OCI-M2 (cell line): ENCODE results near the gene ESR2.
"Not testable (repeated sequence)": the region's sequence is repeated elsewhere in the genome, so short reads cannot be mapped to it uniquely, and the experiment has no call there.

Source experiments
- DNase-seq: peaks from one replicate; lab custom pipeline; 2025; ENCODE audit not compliant: unreplicated experiment; lab: John Stamatoyannopoulos, UW

ESR2 gene

GRCh38 chr14:64158608-64159007, 135.6 kb downstream of the ESR2 start:
- DNase-seq, result no peak

DNA sequence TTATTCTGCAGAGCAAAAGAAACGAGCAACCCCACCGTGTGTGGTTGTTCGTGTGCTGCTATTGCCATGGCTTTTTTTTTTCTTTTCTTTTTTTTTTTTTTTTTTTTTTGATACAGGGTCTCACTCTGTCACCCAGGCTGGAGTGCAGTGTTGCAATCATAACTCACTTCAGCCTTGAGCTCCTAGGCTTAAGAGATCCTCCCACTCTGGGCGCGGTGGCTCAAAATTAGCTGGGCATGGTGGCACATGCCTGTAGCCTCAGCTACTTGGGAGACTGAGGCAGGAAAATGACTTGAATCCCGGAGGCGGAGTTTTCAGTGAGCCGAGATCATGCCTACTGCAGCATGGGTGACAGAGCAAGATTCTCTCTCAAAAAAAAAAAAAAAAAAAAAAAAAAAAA, 144.2 kb downstream of the ESR2 start:
- no peak for DNase-seq

- DNase-seq, result no peak
Measured at GRCh38 chr14:64147126-64147790, 146.9 kb downstream of the ESR2 start.

DNA sequence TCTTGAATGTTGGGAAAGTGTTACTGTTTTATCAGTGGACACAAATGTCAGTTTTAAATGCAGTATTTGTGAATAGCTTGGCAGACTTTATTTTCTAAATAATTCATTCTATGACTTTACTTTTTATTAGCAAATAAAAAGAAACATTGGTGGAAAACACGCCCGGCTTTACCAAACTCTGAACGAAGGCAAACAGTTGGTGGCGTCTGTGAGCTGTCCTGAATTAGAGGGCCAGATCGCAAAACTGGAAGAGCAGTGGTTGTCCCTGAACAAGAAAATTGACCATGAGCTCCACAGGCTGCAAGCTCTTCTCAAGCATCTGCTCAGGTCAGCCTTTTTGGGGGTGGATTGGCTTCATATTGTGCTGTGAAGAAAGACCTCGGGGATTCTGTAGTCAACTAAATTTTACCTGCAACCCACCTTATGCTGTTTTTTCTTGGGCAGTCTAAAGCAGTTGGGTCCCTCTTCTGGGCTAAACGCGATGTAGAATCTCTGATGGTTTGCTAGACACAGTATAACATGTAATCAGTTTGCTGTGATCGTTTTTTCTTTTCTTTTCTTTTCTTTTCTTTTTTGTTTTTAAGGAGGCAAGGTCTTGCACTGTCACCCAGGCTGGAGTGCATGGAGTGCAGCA, 156.4 kb downstream of the ESR2 start:
- DNase-seq, result no peak

- DNase-seq, result no peak
Measured at GRCh38 chr14:64126548-64126947, 167.6 kb downstream of the ESR2 start.

- no peak for DNase-seq
Measured at GRCh38 chr14:64125270-64125669, 168.9 kb downstream of the ESR2 start.

DNA sequence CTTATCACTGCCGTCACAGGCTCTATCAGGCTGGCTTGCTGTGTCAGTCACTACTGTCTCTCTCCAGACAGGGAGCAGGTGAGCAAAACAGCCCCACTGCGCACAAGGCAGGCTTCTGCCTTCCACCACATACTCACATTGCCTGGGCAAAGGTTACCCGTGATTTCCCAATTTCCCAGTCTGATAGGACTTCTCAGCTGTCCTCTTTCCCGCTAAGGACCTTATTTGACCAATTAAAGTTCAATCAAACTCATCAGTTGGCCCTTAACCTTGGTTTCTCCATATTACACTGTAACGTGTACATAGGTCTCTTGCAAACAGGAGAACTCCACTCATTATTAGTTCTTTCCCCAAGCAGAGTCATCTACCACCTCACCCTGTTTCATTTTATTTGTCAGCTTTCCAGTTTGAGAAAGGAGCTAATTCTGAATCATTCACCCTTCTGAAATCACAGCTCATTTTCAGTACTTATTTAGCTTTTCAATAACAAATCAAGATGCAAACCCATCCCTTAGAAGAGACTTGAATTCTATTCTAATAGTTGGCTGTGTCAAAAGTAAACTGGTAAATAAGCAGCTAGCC, 170.8 kb downstream of the ESR2 start:
- DNase-seq, result no peak

DNA sequence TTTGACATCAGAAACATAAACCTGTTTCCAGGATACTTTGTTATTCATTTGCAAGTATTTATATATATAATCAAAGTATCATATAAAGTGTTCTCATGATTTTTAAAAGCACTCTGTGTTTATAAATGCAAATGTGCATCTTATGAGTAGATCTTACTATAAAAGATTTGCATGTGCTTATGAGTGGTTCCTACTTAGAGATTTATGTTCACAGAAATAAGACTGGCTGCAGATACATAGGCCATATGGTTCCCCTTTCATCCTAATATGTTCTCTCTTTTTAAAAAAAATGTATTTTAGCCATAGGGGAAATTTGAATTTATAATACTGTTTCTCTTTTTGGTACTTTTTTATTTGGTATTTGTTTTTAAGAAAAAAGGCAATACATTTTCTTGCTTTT, 174.2 kb downstream of the ESR2 start:
- DNase-seq, result no peak

DNA sequence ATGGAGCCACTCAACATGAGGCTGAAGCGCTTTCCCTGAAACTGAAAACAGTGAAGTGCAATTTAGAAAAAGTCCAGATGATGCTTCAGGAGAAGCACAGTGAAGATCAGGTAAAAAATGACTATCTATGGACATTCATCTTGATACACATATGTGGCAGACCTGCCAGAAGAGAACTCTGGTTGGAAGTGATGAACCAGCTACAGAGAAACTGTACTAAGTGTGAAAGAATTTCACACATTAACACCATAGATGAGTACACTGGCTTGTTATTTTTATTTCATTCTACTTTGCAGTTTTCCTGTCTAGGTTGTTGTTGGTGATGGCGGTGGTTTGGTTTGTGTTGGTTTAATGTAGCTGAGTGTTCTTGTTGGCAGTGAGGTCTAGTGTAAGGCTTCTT, 174.7 kb downstream of the ESR2 start:
- DNase-seq, result no peak

GRCh38 chr14:64118892-64119291, 175.3 kb downstream of the ESR2 start:
- DNase-seq, result no peak

GRCh38 chr14:64118403-64118742, 175.8 kb downstream of the ESR2 start:
- not testable (repeated sequence) for DNase-seq

GRCh38 chr14:64117671-64118402, 176.3 kb downstream of the ESR2 start:
- no peak for DNase-seq

GRCh38 chr14:64115401-64115800, 178.8 kb downstream of the ESR2 start:
- no peak for DNase-seq

DNA sequence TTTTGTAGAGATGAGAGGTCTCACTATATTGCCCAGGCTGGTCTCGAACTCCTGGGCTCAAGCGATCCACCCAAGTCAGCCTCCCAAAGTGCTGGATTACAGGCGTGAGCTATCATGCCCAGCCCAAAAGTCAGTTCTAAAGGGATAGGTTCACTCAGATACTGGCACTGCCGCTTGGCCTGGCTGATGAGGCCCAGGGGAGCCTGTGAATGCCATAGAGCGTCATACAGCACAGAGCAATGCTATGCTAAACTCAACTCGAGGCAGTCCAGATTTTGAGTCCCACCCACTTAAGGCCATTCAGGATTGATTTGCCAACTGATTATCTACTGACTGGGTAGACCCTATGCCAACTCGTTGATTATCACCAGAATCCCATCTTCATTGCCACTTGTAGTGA, 179.4 kb downstream of the ESR2 start:
- DNase-seq, result no peak

DNA sequence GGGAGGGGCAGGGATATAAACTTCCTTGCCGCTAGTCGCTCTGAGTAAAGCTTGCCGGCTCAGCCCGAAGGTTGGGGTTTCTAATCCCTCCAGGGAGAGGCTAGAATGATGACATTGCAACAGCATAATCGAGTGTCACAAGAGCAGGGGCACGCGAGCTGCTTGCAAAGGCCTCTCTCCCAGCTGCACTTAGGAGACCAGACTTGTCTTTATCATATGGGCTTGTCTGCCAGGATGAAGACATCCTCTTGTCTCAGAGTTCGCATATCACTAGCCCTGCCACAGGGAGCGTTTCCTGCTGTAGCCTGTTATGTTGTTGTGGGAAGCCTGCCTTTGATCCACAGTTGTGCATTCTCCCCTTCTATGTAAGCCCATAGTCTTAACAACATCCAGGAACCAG, 180.0 kb downstream of the ESR2 start:
- no peak for DNase-seq

- DNase-seq, result no peak
Measured at GRCh38 chr14:64112867-64113678, 181.1 kb downstream of the ESR2 start.

DNA sequence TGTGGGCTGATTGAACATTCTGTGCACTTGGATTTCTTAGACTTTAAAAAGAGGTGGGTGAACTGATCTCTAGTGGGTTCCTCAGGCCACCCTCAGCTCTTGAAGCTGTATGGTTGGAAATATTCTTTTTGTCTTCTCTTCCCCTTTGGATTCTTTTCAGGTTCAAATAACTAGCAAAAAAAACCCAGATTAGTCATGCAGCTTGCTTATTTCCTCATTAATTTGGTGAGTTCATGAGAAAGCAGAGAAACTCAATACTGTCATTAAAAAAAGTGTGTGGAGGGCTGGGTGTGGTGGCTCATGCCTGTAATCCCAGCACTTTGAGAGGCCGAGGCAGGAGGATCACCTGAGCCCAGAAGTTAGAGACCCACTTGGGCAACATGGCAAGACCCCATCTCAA, 183.4 kb downstream of the ESR2 start:
- DNase-seq, result no peak

- DNase-seq, result no peak
Measured at GRCh38 chr14:64109819-64110554, 184.2 kb downstream of the ESR2 start.

DNA sequence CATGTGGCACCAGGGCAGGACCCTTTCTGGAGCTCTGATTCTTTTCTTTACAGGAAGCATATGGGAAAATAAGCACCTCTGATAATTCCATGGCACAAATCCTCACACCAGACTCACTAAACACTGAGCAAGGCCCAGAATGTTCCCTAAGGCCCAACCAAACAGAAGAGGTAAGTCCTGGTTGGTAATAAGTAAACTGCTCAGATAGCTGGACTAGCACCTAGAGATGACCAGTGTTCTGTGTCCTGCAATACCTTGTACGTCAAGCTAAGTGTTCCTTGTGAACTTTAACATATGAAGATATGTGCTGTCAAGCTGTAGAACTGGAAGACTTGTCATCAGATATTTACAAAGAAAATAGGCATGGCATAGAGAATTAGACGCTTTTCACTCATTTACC, 186.7 kb downstream of the ESR2 start:
- DNase-seq, result no peak

GRCh38 chr14:64098120-64098519, 196.1 kb downstream of the ESR2 start:
- DNase-seq, result no peak

- DNase-seq, result no peak
Measured at GRCh38 chr14:64095620-64096019, 198.6 kb downstream of the ESR2 start.
